IMR-90 (cell line): Measurements from ENCODE around the gene PHF19. TPM values are rescaled to one million over a fixed set of nuclear protein-coding genes. Genes with fewer than 3 reads are reported as not detected.

Experiments used
- ATAC-seq: fragments of 200-7000 bp; cut with Tn5 transposase; 2 replicates; pipeline ENCODE4 v1.9.1; 2020; ENCODE audit warnings: low read depth, mild to moderate bottlenecking, moderate library complexity
- BruUV-seq: library from RNA; stranded (reverse); fragments of 400-500 nt; replicated peaks from 2 replicates; lab custom pipeline; 2021; lab: Mats Ljungman, UMichigan
- CTCF ChIA-PET: fragments of 300-600 bp; formaldehyde crosslinking; extraction: SDS; loops from one replicate; lab custom pipeline; 2021; ENCODE audit warnings: antibody characterized with exemption; lab: Yijun Ruan, JAX
- POLR2A ChIA-PET: fragments of 300-600 bp; sonication (Branson Sonifier 250); formaldehyde crosslinking; loops from one replicate; lab custom pipeline; 2022; ENCODE audit warnings: antibody characterized with exemption; ENCODE audit not compliant: unreplicated experiment; lab: Charles Lee
- DNase-seq: peaks from one replicate; pipeline ENCODE4 v3.0.0; 2013
- H2AFZ ChIP-seq: replicated peaks from 2 replicates; pipeline ENCODE3; 2013; ENCODE audit warnings: low read length, mild to moderate bottlenecking; ENCODE audit not compliant: poor library complexity
- H2AK5ac ChIP-seq: 2 replicates; pipeline ENCODE4 v1.6.1; 2013; ENCODE audit warnings: low read depth, low read length, inconsistent platforms
- H2AK9ac ChIP-seq: replicated peaks from 2 replicates; pipeline ENCODE3; 2013; ENCODE audit warnings: mild to moderate bottlenecking, low read depth, low read length, moderate library complexity; ENCODE audit not compliant: poor library complexity
- H2BK120ac ChIP-seq: 2 replicates; pipeline ENCODE4 v1.6.1; 2013; ENCODE audit warnings: low read depth, low read length, inconsistent platforms
- H2BK15ac ChIP-seq: 3 replicates; pipeline ENCODE4 v1.6.1; 2013; ENCODE audit warnings: low read depth, low read length, inconsistent platforms
- H2BK20ac ChIP-seq: 2 replicates; pipeline ENCODE4 v1.6.1; 2013; ENCODE audit warnings: low read depth, mild to moderate bottlenecking, inconsistent platforms, low read length, moderate library complexity
- H2BK5ac ChIP-seq: 2 replicates; pipeline ENCODE4 v1.6.1; 2013; ENCODE audit warnings: mild to moderate bottlenecking, low read depth, low read length, inconsistent platforms; ENCODE audit not compliant: poor library complexity, severe bottlenecking
- H3K14ac ChIP-seq: replicated peaks from 2 replicates; pipeline ENCODE4 v1.6.1; 2013; ENCODE audit warnings: low read depth, low read length, inconsistent platforms
- H3K18ac ChIP-seq: 2 replicates; pipeline ENCODE4 v1.6.1; 2013; ENCODE audit warnings: low read depth, low read length, control low read depth
- H3K23ac ChIP-seq: 2 replicates; pipeline ENCODE4 v1.6.1; 2013; ENCODE audit warnings: low read depth, low read length, inconsistent platforms
- H3K27ac ChIP-seq: 2 replicates; pipeline ENCODE4 v1.5.1; 2013; ENCODE audit warnings: mild to moderate bottlenecking, control low read depth, low read length; ENCODE audit not compliant: insufficient read depth
- H3K27me3 ChIP-seq: 2 replicates; pipeline ENCODE4 v1.6.1; 2013; ENCODE audit warnings: low read length; ENCODE audit not compliant: control insufficient read depth, insufficient read depth
- H3K36me3 ChIP-seq: 2 replicates; pipeline ENCODE4 v1.6.1; 2013; ENCODE audit warnings: low read length, mixed read lengths; ENCODE audit not compliant: control insufficient read depth, insufficient read depth
- H3K4ac ChIP-seq: 2 replicates; pipeline ENCODE4 v1.6.1; 2013; ENCODE audit warnings: low read depth, low read length, inconsistent platforms
- H3K4me1 ChIP-seq: 2 replicates; pipeline ENCODE4 v1.6.1; 2013; ENCODE audit warnings: low read length, mixed read lengths; ENCODE audit not compliant: control insufficient read depth, insufficient read depth
- H3K4me2 ChIP-seq: 2 replicates; pipeline ENCODE4 v1.6.1; 2013; ENCODE audit warnings: low read depth, mild to moderate bottlenecking, control low read depth, low read length, moderate library complexity
- H3K4me3 ChIP-seq: 2 replicates; pipeline ENCODE4 v1.5.1; 2013; ENCODE audit warnings: low read depth, mild to moderate bottlenecking, control low read depth, low read length, moderate library complexity; ENCODE audit not compliant: insufficient read depth
- H3K56ac ChIP-seq: 2 replicates; pipeline ENCODE4 v1.6.1; 2013; ENCODE audit warnings: low read length, inconsistent platforms; ENCODE audit not compliant: insufficient read depth; ENCODE audit errors: extremely low read depth
- H3K79me1 ChIP-seq, 2 experiments: 2 replicates each; pipeline ENCODE4 v1.6.1; 2013; ENCODE audit warnings: low read length in 2 of 2, inconsistent platforms in 1 of 2, low read depth in 1 of 2
- H3K9ac ChIP-seq: 2 replicates; pipeline ENCODE4 v1.6.1; 2013; ENCODE audit warnings: low read depth, low read length, control low read depth
- H3K9me1 ChIP-seq: 2 replicates; pipeline ENCODE4 v1.6.1; 2013; ENCODE audit warnings: low read length, inconsistent platforms; ENCODE audit not compliant: insufficient read depth
- H3K9me3 ChIP-seq: 2 replicates; pipeline ENCODE4 v1.6.1; 2013; ENCODE audit warnings: low read length; ENCODE audit not compliant: control insufficient read depth, insufficient read depth
- H4K20me1 ChIP-seq: 2 replicates; pipeline ENCODE4 v1.6.1; 2013; ENCODE audit warnings: low read length, inconsistent platforms; ENCODE audit not compliant: insufficient read depth
- H4K5ac ChIP-seq: 2 replicates; pipeline ENCODE4 v1.6.1; 2013; ENCODE audit warnings: mild to moderate bottlenecking, low read depth, low read length, control low read depth
- H4K8ac ChIP-seq, 2 experiments: 2 replicates each; pipeline ENCODE4 v1.6.1; 2013; ENCODE audit warnings: low read depth in 2 of 2, low read length in 2 of 2, control low read depth in 1 of 2, inconsistent platforms in 1 of 2
- H4K91ac ChIP-seq: 2 replicates; pipeline ENCODE4 v1.6.1; 2013; ENCODE audit warnings: low read depth, low read length, inconsistent platforms; ENCODE audit not compliant: insufficient read depth
- BHLHE40 ChIP-seq: fragments of 150-350 bp; IDR thresholded peaks from 2 replicates; pipeline ENCODE4 v1.6.1; 2016; ENCODE audit warnings: mild to moderate bottlenecking, low read depth, low read length
- CEBPB ChIP-seq: IDR thresholded peaks from 2 replicates; pipeline ENCODE4 v1.6.1; 2012; ENCODE audit warnings: low read depth, low read length, improper control_type of control experiment
- CHD1 ChIP-seq: IDR thresholded peaks from 2 replicates; pipeline ENCODE4 v1.6.1; 2012; ENCODE audit warnings: low read depth, low read length, improper control_type of control experiment
- ELK1 ChIP-seq: fragments of 150-350 bp; IDR thresholded peaks from 2 replicates; pipeline ENCODE4 v1.6.1; 2016; ENCODE audit warnings: low read depth, mild to moderate bottlenecking, low read length, moderate library complexity, borderline replicate concordance
- FOS ChIP-seq: fragments of 150-350 bp; IDR thresholded peaks from 2 replicates; pipeline ENCODE4 v1.6.1; 2016; ENCODE audit warnings: low read depth, low read length
- MAZ ChIP-seq: IDR thresholded peaks from 2 replicates; pipeline ENCODE4 v1.6.1; 2012; ENCODE audit warnings: low read depth, mild to moderate bottlenecking, low read length, improper control_type of control experiment, moderate library complexity, borderline replicate concordance
- MXI1 ChIP-seq: IDR thresholded peaks from 2 replicates; pipeline ENCODE4 v1.6.1; 2012; ENCODE audit warnings: low read depth, mild to moderate bottlenecking, low read length, moderate library complexity, borderline replicate concordance
- NFE2L2 ChIP-seq: fragments of 150-350 bp; IDR thresholded peaks from 2 replicates; pipeline ENCODE4 v1.6.1; 2016; ENCODE audit warnings: low read depth, mild to moderate bottlenecking, low read length
- RAD21 ChIP-seq: IDR thresholded peaks from 2 replicates; pipeline ENCODE4 v1.6.1; 2012; ENCODE audit warnings: low read length, improper control_type of control experiment
- RCOR1 ChIP-seq: IDR thresholded peaks from 2 replicates; pipeline ENCODE4 v1.6.1; 2012; ENCODE audit warnings: mild to moderate bottlenecking, low read length, improper control_type of control experiment; ENCODE audit not compliant: insufficient replicate concordance
- RFX5 ChIP-seq: IDR thresholded peaks from 2 replicates; pipeline ENCODE4 v1.8.0; 2012; ENCODE audit warnings: low read depth, mild to moderate bottlenecking, low read length, moderate library complexity
- SMC3 ChIP-seq: fragments of 150-350 bp; IDR thresholded peaks from 2 replicates; pipeline ENCODE4 v1.6.1; 2016; ENCODE audit warnings: low read depth, mild to moderate bottlenecking, antibody characterized with exemption, low read length, moderate library complexity
- USF2 ChIP-seq: fragments of 150-350 bp; IDR thresholded peaks from 2 replicates; pipeline ENCODE4 v1.6.1; 2017; ENCODE audit warnings: mild to moderate bottlenecking, antibody characterized with exemption, low read length, low read depth
- WGBS, 2 experiments: methylation state at CpG; one replicate each; pipeline versions ENCODE4 v1.1.5 to v1.1.7; 2013; ENCODE audit warnings: missing lambda C conversion rate in 2 of 2; ENCODE audit not compliant: insufficient read length in 1 of 2; ENCODE audit errors: extremely low coverage in 2 of 2; 5-methylcytosine and 5-hydroxymethylcytosine counted together
- dilution Hi-C: fragments of 300-500 bp; cut with HindIII; formaldehyde crosslinking; loops from one replicate; pipeline ENCODE4 v1.14.3; 2018; ENCODE audit warnings: low sequenced_read_pairs; ENCODE audit not compliant: unreplicated experiment
- in situ Hi-C: fragments of 300-500 bp; cut with MboI; formaldehyde crosslinking; loops from 3 replicates; pipeline ENCODE4 v1.14.3; 2019; ENCODE audit warnings: low sequenced_read_pairs, inconsistent platforms, mixed read lengths
- intact Hi-C: fragments of 100-400 bp; cut with micrococcal nuclease; formaldehyde crosslinking; loops from 2 replicates; pipeline ENCODE4 v1.10.0; 2022
- polyA plus RNA-seq, 3 experiments: library from polyadenylated mRNA; depleted of rRNA; stranded (reverse); fragments of >200 nt; gene quantifications; 2 replicates each; pipeline ENCODE4 v1.2.3, GENCODE V29; 2012; ENCODE audit warnings: low replicate concordance in 1 of 3
- total RNA-seq: library from RNA; depleted of rRNA; stranded (reverse); fragments of >200 nt; gene quantifications from 2 replicates; pipeline ENCODE4 v1.2.3, GENCODE V29; 2012
- TF ChIP-seq, protein P1 (sequence below): conservative IDR thresholded peaks from 2 replicates; pipeline ENCODE4 v1.5.1; 2012; ENCODE audit warnings: mild to moderate bottlenecking, low read depth, low read length, improper control_type of control experiment

The PHF19 gene
- total and polyA plus RNA-seq, 2 of the 4 experiments (the other 2 are of a cell fraction) = 37.6 to 55.6 TPM

DNA sequence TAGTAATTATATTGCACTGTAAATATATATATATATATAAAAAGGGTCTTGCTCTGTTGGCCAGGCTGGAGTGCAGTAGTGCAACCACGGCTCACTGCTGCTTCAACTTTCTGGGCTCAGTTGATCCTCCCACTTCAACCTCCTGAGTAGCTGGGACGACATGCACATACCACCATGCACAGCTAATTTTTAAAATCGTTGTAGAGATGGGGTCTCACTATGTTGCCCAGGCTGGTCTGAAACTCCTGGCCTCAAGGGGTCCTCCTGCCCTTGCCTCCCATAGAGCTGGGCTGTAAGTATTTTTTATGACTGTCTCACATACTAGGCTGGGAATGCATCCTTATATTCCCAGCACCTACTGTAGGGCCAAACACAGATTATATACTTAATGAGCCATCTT is 46.1 kb downstream of the PHF19 start:
- in situ Hi-C loops (no loop called here), dilution Hi-C loops (no loop called here), intact Hi-C loops (loop anchor here (10.0 kb wide), 1 partner anchor 206 kb away; no protein-coding TSS in a partner anchor)
- no peak overlapping the region for H2BK5ac ChIP-seq
- H4K8ac ChIP-seq = no peak overlapping the region
- H3K18ac ChIP-seq = no peak overlapping the region
- H3K9me1 ChIP-seq = no peaks in the 10 kb centered on the region
- no peak overlapping the region for H4K5ac ChIP-seq
- H3K23ac ChIP-seq = no peak overlapping the region
- H3K9me3 ChIP-seq = no peaks in the 10 kb centered on the region
- no peaks in the 10 kb centered on the region for H3K27me3 ChIP-seq
- H2BK15ac ChIP-seq = no peak overlapping the region
- no peak overlapping the region for H3K27ac ChIP-seq
- CTCF ChIA-PET = no interaction called here
- no peak overlapping the region for H3K56ac ChIP-seq
- no peak overlapping the region for H2AK5ac ChIP-seq
- H3K4me2 ChIP-seq = no peak overlapping the region
- no peak overlapping the region for H3K14ac ChIP-seq
- TF ChIP-seq MAZ (no peak), USF2 (no peak), FOS (no peak), RCOR1 (no peak), CEBPB (no peak), BHLHE40 (no peak), NFE2L2 (no peak), SMC3 (no peak), ELK1 (no peak), RFX5 (no peak), RAD21 (no peak), MXI1 (no peak), CHD1 (no peak)
- TF ChIP-seq, protein P1, sequence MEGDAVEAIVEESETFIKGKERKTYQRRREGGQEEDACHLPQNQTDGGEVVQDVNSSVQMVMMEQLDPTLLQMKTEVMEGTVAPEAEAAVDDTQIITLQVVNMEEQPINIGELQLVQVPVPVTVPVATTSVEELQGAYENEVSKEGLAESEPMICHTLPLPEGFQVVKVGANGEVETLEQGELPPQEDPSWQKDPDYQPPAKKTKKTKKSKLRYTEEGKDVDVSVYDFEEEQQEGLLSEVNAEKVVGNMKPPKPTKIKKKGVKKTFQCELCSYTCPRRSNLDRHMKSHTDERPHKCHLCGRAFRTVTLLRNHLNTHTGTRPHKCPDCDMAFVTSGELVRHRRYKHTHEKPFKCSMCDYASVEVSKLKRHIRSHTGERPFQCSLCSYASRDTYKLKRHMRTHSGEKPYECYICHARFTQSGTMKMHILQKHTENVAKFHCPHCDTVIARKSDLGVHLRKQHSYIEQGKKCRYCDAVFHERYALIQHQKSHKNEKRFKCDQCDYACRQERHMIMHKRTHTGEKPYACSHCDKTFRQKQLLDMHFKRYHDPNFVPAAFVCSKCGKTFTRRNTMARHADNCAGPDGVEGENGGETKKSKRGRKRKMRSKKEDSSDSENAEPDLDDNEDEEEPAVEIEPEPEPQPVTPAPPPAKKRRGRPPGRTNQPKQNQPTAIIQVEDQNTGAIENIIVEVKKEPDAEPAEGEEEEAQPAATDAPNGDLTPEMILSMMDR = no peak
- H2AFZ ChIP-seq = no peak overlapping the region
- H3K4me3 ChIP-seq = no peak overlapping the region
- no peak overlapping the region for H4K91ac ChIP-seq
- H4K20me1 ChIP-seq = no peaks in the 10 kb centered on the region; the same call in 1 of the 2 replicates
- no peak overlapping the region for H3K4ac ChIP-seq
- no peak overlapping the region for H2AK9ac ChIP-seq
- DNase-seq (no peak), ATAC-seq (no peak)
- H3K79me1 ChIP-seq = peaks cover 17 to 32% of the 10 kb centered on the region in 2 experiments; a peak in 3 of 4 replicates
- POLR2A ChIA-PET = interaction anchor here (0.6 kb wide), 1 partner anchor 120 kb away, joined by 3 read pairs; no protein-coding TSS in a partner anchor
- no peak overlapping the region for H2BK120ac ChIP-seq
- no TSS peak for BruUV-seq
- peaks cover 25% of the 10 kb centered on the region for H3K36me3 ChIP-seq
- H2BK20ac ChIP-seq = no peak overlapping the region
- H3K9ac ChIP-seq = no peak overlapping the region
- no peaks in the 10 kb centered on the region; the same call in 1 of the 2 replicates for H3K4me1 ChIP-seq
- WGBS, 2 experiments = no CpG with 5 or more reads among the region's 3 CpGs
